Neural progenitor cell (in vitro differentiated cells): ENCODE measurements around the gene PDIA2. TPM values are rescaled to one million over a fixed set of nuclear protein-coding genes. Genes with fewer than 3 reads are reported as not detected.
"Not testable (repeated sequence)": the region's sequence is repeated elsewhere in the genome, so short reads cannot be mapped to it uniquely, and the experiment has no call there.

Experiments used
- DNase-seq: peaks from one replicate; pipeline ENCODE4 v3.0.0-alpha.2; 2016; ENCODE audit warnings: low spot score
- H2AFZ ChIP-seq: fragments of 200-600 bp; sonication (generic); replicated peaks from 2 replicates; pipeline ENCODE4 v1.6.1; 2016; ENCODE audit warnings: antibody characterized with exemption
- H3F3A ChIP-seq: fragments of 200-600 bp; sonication (generic); 2 replicates; pipeline ENCODE4 v1.6.1; 2016; ENCODE audit warnings: antibody characterized with exemption, low read depth
- H3K27ac ChIP-seq: fragments of 200-600 bp; sonication (generic); 2 replicates; pipeline ENCODE4 v1.5.1; 2016; ENCODE audit warnings: mild to moderate bottlenecking
- H3K27me3 ChIP-seq: fragments of 200-600 bp; sonication (generic); 2 replicates; pipeline ENCODE4 v1.6.1; 2016; ENCODE audit warnings: mild to moderate bottlenecking, moderate library complexity
- H3K36me3 ChIP-seq: fragments of 200-600 bp; sonication (generic); 2 replicates; pipeline ENCODE4 v1.5.1; 2016
- H3K4me1 ChIP-seq: fragments of 200-600 bp; sonication (generic); 2 replicates; pipeline ENCODE4 v1.6.1; 2016; ENCODE audit warnings: mixed run types
- H3K4me2 ChIP-seq: fragments of 200-600 bp; sonication (generic); 2 replicates; pipeline ENCODE4 v1.6.1; 2016
- H3K4me3 ChIP-seq: fragments of 200-600 bp; sonication (generic); 2 replicates; pipeline ENCODE4 v1.5.1; 2016
- H3K79me2 ChIP-seq: fragments of 200-600 bp; sonication (generic); 2 replicates; pipeline ENCODE4 v1.6.1; 2016; ENCODE audit warnings: low read depth
- H3K9ac ChIP-seq: fragments of 200-600 bp; sonication (generic); 2 replicates; pipeline ENCODE4 v1.6.1; 2016
- H3K9me3 ChIP-seq: fragments of 200-600 bp; sonication (generic); 2 replicates; pipeline ENCODE4 v1.5.1; 2016; ENCODE audit warnings: low read depth
- H4K20me1 ChIP-seq: fragments of 200-600 bp; sonication (generic); 2 replicates; pipeline ENCODE4 v1.6.1; 2016; ENCODE audit warnings: low read depth
- H3K27ac Mint-ChIP-seq: 3 replicates; pipeline ENCODE4 v1.8.0; 2021; ENCODE audit warnings: mixed read lengths
- H3K27me3 Mint-ChIP-seq: 2 replicates; pipeline ENCODE4 v1.8.0; 2022; ENCODE audit warnings: low read depth, mild to moderate bottlenecking, inconsistent platforms, moderate library complexity, mixed read lengths; ENCODE audit not compliant: insufficient read depth
- H3K36me3 Mint-ChIP-seq: 3 replicates; pipeline ENCODE4 v1.8.0; 2021; ENCODE audit warnings: mixed read lengths
- H3K4me1 Mint-ChIP-seq: 3 replicates; pipeline ENCODE4 v1.8.0; 2021; ENCODE audit warnings: mixed read lengths
- H3K4me3 Mint-ChIP-seq: 3 replicates; pipeline ENCODE4 v1.8.0; 2021; ENCODE audit warnings: mild to moderate bottlenecking, moderate library complexity, mixed read lengths
- H3K9me3 Mint-ChIP-seq: 3 replicates; pipeline ENCODE4 v1.8.0; 2020; ENCODE audit warnings: mixed read lengths
- CTCF ChIP-seq: fragments of 200-600 bp; sonication (generic); IDR thresholded peaks from 2 replicates; pipeline ENCODE4 v1.5.1; 2017; ENCODE audit warnings: antibody characterized with exemption, mild to moderate bottlenecking
- EZH2 ChIP-seq: fragments of 200-600 bp; sonication (generic); IDR thresholded peaks from 2 replicates; pipeline ENCODE4 v1.6.1; 2017; ENCODE audit warnings: antibody characterized with exemption, mild to moderate bottlenecking, moderate library complexity
- EZH2phosphoT487 ChIP-seq: fragments of 200-600 bp; sonication (generic); IDR thresholded peaks from 2 replicates; pipeline ENCODE4 v1.6.1; 2017; ENCODE audit warnings: antibody characterized with exemption
- total RNA-seq: library from RNA; depleted of rRNA; stranded (reverse); fragments of >200 nt; gene quantifications from 2 replicates; pipeline ENCODE4 v1.2.3, GENCODE V29; 2015; ENCODE audit warnings: low replicate concordance

Gene PDIA2
- total RNA-seq, 1 donor from 2014 or later: not detected

- Histone ChIP-seq H3F3A (peaks cover 19% of the 10 kb centered on the region), H3K4me1 (no peaks in the 10 kb centered on the region), H2AFZ (no peak overlapping the region), H3K4me2 (no peak overlapping the region), H3K79me2 (no peaks in the 10 kb centered on the region), H3K27ac (no peak overlapping the region), H3K9me3 (no peaks in the 10 kb centered on the region), H4K20me1 (no peaks in the 10 kb centered on the region), H3K4me3 (no peak overlapping the region), H3K27me3 (no peaks in the 10 kb centered on the region), H3K9ac (no peak overlapping the region), H3K36me3 (no peaks in the 10 kb centered on the region)
- Mint-ChIP-seq H3K27ac (no peak overlapping the region), H3K4me3 (no peak overlapping the region), H3K27me3 (peaks cover 5% of the 10 kb centered on the region), H3K36me3 (peaks cover 10% of the 10 kb centered on the region), H3K9me3 (no peaks in the 10 kb centered on the region), H3K4me1 (peaks cover 7% of the 10 kb centered on the region)
- no peak for DNase-seq
- TF ChIP-seq EZH2phosphoT487 (no peak), CTCF (no peak), EZH2 (no peak)
These were observed 17.9 kb upstream of the PDIA2 start for GRCh38 chr16:265002-265529.

- Mint-ChIP-seq H3K4me1 (peaks cover 7% of the 10 kb centered on the region), H3K9me3 (no peaks in the 10 kb centered on the region), H3K27me3 (peaks cover 5% of the 10 kb centered on the region), H3K27ac (no peak overlapping the region), H3K4me3 (no peak overlapping the region), H3K36me3 (peaks cover 7% of the 10 kb centered on the region)
- no peak overlapping the region for H3K4me2 ChIP-seq
- no peak overlapping the region for H3K4me3 ChIP-seq
- no peak overlapping the region for H3K9ac ChIP-seq
- no peaks in the 10 kb centered on the region for H3K36me3 ChIP-seq
- TF ChIP-seq CTCF: no peak
- no peak for TF ChIP-seq EZH2phosphoT487
- TF ChIP-seq EZH2: no peak
- DNase-seq: no peak
- H3K27ac ChIP-seq: no peak overlapping the region
- H3F3A ChIP-seq: peaks cover 19% of the 10 kb centered on the region
- no peaks in the 10 kb centered on the region for H3K27me3 ChIP-seq
- no peaks in the 10 kb centered on the region for H3K4me1 ChIP-seq
- no peaks in the 10 kb centered on the region for H3K9me3 ChIP-seq
- no peaks in the 10 kb centered on the region for H4K20me1 ChIP-seq
- H3K79me2 ChIP-seq: no peaks in the 10 kb centered on the region
- H2AFZ ChIP-seq: no peak overlapping the region
These were observed 17.3 kb upstream of the PDIA2 start for GRCh38 chr16:265711-266110.

DNA sequence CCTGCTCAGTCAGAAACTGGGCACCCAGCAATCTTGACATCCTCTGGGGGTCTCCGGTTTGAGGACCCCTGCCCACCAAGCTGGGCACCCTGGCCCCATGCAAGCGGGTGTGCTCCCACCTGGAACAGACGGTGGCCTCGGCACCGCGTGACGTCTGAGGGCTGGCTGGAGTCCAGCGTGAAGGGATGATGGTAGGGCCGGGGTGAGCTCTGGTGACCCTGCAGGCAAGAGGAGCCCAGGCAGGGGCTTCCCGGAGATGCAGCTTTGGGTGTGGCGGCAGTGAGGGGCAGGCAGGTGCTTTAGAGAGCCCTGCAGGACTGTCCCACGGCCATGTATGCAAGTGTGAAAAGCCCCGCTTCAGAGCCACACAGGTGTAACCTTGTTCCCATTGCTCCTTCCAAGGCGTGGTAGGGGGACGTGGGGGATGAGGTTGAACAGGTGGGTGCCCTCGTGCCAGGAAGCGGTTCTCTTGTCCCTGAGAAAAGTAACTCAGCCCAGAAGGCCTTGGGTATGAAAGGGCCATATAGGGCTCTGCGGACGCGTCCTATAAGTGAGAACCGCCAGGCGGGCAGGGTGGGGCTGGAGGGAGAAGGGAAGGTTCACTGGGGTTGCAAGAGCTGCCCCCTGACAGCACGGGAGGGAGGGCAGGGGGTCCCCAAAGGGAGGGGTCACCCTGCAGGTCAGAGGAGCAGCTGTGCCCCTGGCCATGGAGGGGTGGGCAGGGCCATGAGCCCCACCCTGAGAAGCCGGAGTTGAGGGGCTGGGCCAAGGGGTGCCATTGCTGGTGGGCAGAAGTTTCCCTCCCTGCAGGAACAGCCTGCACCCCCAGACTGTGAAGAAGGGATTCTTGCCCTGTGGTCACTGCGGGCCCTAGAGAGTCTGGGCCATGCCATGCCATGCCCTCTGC is 16.5 kb upstream of the PDIA2 start:
- H3K4me1 ChIP-seq: no peaks in the 10 kb centered on the region
- H3F3A ChIP-seq: peaks cover 19% of the 10 kb centered on the region
- Mint-ChIP-seq H3K27me3 (peaks cover 5% of the 10 kb centered on the region), H3K9me3 (no peaks in the 10 kb centered on the region), H3K36me3 (peaks cover 5% of the 10 kb centered on the region), H3K4me3 (no peak overlapping the region), H3K4me1 (peaks cover 7% of the 10 kb centered on the region), H3K27ac (no peak overlapping the region)
- H2AFZ ChIP-seq: no peak overlapping the region
- H3K27ac ChIP-seq: no peak overlapping the region
- no peaks in the 10 kb centered on the region for H4K20me1 ChIP-seq
- no peak overlapping the region for H3K4me3 ChIP-seq
- no peak for DNase-seq
- no peak overlapping the region for H3K4me2 ChIP-seq
- no peaks in the 10 kb centered on the region for H3K79me2 ChIP-seq
- H3K9ac ChIP-seq: no peak overlapping the region
- H3K9me3 ChIP-seq: no peaks in the 10 kb centered on the region
- no peaks in the 10 kb centered on the region for H3K27me3 ChIP-seq
- no peaks in the 10 kb centered on the region for H3K36me3 ChIP-seq
- TF ChIP-seq EZH2phosphoT487 (no peak), CTCF (no peak), EZH2 (no peak)

DNA sequence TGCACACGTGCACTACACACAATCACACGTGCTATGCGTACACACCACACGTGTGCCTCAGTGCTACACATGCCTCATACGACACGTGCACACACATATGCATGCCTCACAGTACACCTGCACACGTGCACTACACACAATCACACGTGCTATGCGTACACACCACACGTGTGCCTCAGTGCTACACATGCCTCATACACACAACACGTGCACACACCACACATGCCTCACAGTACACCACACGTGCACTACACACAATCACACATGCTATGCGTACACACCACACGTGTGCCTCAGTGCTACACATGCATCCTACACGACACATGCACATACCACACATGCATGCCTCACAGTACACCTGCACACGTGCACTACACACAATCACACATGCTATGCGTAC is 15.4 kb upstream of the PDIA2 start:
- H3K79me2 ChIP-seq, H3K4me1 ChIP-seq, H3K4me1 Mint-ChIP-seq, H3K9me3 Mint-ChIP-seq, H3K9me3 ChIP-seq, H3K9ac ChIP-seq, H3K36me3 Mint-ChIP-seq, DNase-seq, H3K27me3 Mint-ChIP-seq, H4K20me1 ChIP-seq, H3K27me3 ChIP-seq, H3K36me3 ChIP-seq, H2AFZ ChIP-seq, H3K4me3 ChIP-seq, H3K27ac ChIP-seq, H3K4me2 ChIP-seq: not testable (repeated sequence)
- H3K4me3 Mint-ChIP-seq: peak overlapping the region; percentile 20
- peaks cover 19% of the 10 kb centered on the region for H3F3A ChIP-seq
- peak overlapping the region; percentile 54 for H3K27ac Mint-ChIP-seq
